GM18870 (cell line): ENCODE measurements around the gene FRMD3.

Experiments used
- ATAC-seq: cut with Tn5 transposase; IDR thresholded peaks from one replicate; pipeline ENCODE4 v1.9.1; 2021; ENCODE audit warnings: moderate library complexity; ENCODE audit not compliant: unreplicated experiment

Gene FRMD3

DNA sequence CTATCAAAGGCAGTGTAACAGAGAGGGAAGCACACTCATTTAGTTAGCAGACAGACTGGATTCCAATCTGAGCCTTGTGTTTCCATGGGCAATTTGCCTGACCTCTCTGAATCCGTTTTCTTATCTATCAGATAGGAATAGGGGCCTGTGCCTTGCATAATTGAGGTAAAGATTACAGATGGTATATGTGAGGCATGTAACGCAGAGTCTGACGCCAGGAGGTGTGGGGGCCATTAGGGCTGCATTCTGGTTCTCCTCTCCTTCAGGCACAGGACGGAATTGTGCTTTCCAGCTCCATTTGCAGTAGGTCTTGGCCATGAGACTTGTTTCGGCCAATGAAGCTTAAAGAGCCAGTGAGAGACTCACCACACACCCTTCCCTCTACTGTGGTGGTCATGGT, 97.6 kb downstream of the FRMD3 start:
- no peak for ATAC-seq

DNA sequence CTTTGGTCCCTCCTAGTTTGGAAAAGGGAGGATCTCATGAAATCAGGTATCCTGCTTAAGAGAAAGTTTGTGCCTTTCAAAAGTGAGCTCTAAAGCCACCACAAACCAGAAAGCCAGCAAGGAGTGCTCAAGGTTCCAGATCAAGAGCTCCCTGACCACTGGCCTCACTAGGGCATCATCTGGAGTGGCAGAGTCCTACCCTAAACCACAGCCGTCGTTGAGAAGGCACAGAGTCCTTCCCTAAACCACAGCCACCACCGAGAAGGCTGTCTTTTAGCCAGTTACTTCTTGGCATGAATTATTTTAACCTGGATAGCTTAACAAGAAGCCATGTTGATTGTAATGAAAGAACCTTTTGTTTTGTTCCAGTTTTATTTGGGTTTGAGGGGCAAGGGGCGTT, 102.9 kb downstream of the FRMD3 start:
- ATAC-seq = no peak

DNA sequence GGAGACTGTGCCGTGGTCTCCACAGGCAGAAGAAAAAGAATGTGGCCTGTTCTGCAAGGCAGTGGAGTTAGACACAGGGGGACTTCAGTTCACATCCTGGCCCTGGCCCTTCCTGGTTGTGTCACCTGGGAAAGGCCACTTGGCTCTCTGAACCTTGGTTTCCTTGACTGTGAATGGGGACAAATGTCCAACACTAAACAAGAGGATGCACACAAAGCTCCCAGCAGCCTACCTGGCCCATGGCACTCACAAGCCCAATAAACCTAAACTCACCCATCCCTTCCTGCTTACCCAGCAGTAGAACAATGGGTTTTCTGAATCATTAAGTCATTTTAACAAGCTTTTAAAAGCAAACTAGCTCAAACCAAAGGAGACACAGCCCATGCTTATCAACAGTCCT, 103.9 kb downstream of the FRMD3 start:
- ATAC-seq = no peak

DNA sequence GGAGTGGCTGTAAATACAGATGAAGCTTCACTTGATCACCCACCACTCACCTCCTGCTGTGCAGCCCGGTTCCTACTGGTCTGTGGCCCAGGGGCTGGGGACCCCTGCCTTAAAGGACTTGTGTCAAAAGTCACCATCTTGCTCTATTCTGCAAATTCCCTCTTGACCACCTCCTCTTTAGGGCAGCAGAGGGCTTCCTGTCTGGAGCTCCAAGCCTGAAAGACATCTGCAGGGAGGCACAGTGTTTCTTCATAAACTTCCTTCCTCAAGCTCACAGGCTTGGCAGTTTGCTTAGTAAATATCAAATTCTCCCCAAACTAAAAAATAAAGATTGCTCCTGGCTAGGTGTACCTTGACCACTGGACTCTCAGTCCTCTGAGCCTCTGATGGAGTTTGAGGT, 104.4 kb downstream of the FRMD3 start:
- ATAC-seq = no peak

DNA sequence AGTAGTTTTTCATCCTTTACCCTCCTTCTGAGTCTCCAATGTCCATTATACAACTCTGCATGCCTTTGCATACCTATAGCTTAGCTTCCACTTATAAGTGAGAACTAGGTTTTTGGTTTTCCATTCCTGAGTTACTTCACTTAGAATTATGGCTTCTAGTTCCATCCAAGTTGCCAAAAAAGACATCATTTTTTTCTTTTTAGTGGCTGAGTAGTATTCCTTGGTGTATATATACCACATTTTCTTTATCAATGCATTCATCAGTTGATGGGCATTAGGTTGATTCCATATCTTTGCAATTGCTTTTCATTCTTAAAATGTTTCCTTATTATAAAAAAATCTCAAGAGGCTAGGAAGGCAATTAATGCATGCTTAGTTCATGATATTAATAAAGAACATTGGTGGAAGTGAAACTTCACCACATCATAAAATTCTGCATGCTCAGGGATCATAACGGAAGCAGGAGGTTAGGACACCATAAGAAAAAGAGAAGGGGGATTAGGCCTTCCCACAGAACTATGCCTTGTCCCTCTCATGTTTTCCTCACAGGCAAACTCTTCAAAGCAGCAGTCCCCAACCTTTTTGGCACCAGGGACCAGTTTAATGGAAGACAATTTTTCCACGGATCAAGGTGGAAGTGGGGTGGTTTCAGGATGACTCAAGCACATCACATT, 105.2 kb downstream of the FRMD3 start:
- no peak for ATAC-seq

DNA sequence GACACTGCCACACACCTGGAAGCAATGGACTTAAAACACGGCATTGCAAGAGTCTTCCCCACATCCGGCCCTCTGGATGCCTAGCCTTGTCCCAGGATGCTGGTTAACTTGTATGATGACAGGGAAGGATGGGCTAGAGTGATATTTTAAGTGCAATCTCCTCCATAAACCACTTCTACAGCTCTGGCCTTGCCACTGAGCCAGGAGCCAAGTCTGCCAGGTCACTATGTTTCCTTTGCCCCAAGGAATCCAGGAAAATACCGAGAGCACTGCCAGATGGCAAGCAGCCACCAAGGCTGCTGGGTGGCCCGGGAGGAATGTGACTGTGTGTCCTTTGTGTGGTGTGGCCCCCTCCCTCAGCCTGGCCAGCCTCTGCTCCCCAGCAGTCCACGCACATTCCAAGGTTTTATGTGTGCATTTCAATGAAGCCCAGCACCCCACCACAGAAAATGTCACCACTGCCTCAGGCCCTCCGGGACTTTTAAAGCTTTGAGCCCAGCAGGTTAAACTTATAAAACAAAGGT, 106.0 kb downstream of the FRMD3 start:
- no peak for ATAC-seq

DNA sequence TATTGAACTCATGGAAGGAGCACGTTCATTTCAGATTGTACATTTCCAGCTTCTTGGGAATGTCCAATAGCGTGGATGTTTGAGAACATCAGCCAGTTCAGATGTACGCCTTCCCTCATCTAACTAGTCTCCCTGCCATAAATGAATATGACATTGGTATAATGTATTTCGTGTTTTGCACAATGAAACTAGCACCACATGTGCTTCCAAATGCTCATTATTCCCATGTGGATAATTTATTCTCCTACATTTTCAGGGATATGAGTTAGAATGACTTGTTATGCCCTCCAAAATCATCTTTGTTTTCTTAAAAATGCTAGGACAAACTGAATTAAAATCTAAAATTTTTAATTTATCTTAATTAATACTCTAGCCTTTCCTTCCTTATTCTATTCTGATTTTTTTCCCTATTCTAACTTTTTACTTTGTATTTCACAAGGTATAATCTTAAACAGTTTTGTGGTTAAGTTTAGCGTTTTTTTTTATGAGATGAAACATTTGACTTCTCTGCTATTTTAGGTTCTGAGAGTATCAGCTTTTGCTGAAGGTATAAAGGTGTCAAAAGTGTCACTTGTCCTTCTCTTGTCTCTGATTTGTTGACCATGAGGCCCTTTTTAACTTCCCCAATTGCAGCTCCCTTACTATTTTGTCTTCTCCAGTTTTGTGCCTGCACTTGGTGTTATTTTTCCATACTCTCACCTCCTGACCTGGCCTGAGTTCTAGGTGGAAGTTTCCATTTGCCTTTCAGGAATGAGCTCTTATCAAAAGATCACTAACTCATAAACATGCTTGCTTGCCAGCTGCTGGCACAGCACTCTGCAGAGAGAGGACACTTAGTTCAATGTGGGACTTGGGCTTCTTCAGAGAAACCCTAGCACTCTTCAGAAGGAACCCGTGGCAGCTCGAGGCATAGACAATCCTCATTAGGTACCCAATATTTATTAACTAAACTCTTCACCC, 106.8 kb downstream of the FRMD3 start:
- no peak for ATAC-seq

DNA sequence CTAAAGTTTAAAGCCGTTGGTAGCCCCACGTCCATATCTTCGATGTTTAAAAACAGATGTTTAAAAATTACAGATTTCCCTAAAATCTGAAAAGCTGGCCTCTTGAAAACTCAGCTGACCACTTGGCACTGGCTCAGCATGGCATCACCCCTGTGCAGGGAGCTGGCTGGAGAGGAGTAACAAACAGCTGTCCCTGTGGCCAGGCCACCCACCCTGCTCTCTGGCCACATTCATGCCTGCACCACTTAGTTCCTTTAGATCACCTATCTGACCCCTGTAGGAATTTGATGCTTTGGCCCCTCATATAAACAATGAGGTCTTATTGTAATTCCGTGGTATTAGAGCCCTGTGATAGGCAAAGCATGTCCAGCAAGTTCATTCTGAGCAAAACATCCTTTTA, 107.5 kb downstream of the FRMD3 start:
- no peak for ATAC-seq

DNA sequence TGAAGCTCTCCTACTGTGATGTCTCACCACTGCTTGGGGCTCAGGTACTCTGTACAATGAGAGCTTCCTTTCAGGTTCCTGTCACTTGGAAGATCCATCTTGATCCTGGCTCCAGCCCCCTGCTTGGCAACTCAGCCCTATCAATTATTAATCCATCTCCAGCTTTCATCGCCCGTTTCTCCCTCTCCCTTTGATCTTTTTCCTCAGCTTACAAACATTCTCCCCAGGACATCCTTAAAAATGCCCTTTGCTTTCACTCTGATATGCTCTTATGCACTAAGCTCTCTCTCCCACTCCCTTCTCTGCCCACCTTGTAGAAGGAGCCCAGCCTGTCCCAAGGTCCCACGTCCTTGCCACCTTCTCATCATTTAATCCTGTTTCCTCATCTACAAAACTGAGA, 109.0 kb downstream of the FRMD3 start:
- ATAC-seq = no peak

DNA sequence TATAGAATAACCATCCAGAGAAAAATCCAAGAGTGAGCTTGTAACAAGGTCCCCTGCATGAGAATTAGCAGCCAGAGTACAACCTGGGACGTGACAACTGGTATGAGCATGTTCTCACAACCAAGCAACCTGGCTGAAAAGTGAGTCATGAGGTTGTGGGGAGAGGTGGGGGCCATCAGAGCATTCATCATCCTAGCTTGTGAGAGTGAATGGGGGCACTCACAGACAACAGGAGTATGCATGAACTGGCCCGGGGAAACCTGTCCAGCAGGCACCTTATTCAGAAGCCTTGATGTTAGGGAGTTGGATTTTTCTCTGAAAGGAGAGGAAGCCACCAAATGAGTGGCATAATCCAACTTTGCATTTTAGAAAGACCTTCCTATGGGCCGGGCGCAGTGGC, 113.0 kb downstream of the FRMD3 start:
- ATAC-seq = no peak

DNA sequence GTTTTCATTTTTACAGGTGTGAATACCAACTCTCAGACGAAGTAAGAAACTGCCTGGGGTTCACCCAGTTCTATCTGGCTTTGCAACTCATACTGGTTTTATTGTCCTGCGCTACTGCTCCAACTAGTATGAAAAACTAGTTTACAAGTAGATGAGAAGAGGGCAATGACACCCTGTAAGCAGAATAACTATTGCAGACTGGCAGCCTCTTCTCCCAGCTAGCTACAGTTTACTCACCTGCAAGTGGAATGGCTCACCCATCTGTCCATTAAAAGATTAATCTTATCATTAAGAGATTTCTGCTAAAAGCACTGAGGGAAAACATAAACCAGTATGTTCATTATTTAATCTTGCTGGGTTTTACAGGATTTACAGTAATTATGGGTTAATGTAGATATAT, 113.4 kb downstream of the FRMD3 start:
- ATAC-seq = no peak

DNA sequence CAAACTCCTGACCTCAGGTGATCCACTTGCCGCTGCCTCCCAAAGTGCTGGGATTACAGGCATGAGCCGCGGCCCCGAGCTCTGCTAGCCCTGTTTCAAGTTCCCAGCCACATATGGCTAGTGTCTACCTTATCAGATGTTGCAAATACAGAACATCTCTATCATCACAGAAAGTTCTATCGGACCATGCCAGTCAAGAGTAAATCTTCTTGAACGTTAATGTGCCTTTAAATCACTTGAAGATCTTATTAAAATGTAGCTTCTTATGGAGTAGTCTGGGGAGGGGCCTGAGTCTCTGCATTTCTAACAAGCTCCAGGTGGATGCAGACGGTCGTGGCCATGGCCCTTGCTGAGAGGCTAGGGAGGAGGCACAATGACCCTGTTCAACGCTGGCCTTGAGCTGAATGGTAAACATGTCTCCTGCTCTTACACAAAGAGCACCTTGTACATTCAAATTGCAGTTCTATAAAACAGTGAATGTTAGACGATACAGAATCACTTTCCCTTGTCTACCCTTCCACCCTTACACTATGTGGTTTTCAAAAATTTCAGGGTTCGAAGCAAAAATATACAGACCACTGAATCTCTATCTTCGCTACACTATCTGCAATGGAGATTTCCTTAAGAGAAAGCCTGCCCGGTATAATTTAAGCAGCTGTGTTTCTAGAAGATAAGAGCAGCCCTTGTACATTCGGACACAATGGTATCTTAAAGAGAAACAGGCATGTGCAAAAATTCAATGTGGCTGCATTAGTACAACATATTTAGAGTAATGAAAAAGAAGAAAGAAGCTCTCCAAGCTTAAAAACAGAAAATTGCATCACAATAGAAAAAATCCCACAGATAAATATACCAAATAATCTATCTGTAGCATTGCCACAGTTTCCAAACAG, 114.1 kb downstream of the FRMD3 start:
- no peak for ATAC-seq

DNA sequence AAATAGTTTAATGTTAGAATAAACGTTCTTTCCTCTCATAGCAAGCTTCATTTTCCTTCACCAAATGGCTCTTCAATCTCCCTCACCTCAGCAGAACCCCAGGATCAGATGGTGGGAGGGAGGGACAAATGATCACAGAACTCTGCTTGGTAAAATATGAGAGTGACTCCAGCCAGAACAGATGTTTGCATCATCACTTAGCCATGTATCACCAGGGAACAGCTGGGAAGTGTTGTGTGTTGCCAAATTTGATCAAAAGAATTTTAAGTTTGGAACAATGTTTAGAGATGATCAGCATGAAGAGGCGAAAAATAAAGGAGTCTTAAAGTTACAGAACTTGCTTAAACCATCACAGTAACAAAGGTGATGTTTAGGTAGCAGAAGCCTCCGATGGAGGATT, 115.7 kb downstream of the FRMD3 start:
- ATAC-seq = no peak

DNA sequence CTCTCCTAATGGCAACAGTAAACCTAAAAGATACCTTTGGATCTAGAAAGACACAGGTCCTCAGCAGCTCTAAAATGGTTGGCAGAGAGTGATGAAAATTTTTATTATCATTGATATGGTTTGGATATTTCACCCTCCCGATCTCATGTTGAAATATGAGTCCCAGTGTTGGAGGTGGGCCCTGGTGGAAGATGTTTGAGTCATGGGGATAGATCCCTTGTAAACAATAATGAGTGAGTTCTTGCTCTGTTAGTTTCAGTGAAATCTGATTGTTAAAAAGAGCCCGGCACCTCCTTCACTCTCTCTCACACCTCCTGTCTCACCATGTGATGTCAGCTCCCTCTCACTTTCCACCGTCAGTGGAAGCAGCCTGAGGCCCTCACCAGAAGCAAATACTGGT, 117.7 kb downstream of the FRMD3 start:
- ATAC-seq = no peak

DNA sequence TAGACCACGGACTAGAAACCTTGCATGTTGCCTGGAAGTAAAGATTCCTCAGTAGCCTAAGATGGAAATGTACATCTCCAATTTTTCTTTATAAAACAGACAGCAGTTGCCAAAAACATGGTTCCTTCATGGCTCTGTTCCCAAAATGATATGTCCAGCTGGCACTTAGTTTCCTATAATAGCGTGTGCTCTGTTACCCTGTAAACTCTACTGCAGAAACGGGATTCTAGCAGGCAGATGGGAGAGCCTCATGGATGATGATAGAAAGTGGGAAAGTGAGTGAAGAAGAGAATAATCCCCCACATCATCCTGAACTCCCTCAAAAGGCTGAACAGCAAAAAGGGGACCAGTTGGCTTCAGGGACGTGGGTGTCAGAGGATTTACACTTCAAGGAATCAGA, 118.2 kb downstream of the FRMD3 start:
- no peak for ATAC-seq

DNA sequence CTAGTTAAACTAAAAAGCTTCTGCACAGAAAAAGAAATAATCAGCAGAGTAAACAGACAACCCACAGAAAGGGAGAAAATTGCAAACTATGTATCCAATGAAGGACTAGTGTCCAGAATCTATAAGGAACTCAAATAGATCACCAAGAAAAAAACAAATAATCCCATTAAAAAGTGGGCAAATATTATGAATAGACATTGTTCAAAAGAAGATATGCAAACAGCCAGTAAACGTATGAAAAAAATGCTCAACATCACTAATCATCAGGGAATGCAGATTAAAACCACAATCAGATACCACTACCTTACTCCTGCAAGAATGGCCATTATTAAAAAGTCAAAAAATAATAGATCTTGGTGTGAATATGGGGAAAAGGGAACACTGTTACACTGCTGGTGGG, 119.9 kb downstream of the FRMD3 start:
- no peak for ATAC-seq

DNA sequence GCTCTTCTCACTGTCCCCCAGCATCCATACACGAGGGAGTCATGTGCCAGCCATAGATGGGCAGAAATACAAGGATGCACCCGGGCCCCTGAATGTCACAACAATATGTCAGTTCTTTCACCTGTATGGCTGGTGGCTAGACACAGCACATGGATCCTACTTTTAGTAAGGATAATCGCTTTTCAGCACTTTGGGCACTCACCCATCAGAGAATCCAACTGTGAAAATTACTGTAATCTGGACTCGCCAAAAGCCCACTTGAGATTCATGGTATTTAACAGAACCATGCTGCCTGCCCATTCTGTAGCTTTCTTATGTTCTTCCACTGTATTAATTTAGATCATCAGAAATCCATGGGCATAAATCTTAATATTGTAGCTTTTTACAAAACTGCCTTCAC, 124.8 kb downstream of the FRMD3 start:
- no peak for ATAC-seq

DNA sequence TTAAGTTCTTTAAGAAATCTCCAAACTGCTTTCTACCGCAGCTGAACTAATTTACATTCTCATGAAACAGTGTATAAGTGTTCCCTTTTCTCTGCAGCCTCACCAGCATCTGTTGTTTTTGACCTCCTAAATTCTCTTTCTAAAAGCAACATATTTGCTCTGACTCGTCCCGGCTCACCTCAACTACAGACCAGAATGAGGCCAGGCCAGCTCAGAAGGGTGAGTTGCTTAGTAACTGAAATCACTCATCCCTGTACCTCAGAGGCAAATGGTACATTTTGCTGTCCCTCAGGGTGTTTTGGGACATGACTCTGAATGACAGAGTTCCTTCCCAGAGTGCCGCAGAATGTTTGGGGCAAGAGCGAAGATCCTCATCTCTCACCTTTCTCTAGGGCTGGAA, 127.5 kb downstream of the FRMD3 start:
- ATAC-seq = no peak

DNA sequence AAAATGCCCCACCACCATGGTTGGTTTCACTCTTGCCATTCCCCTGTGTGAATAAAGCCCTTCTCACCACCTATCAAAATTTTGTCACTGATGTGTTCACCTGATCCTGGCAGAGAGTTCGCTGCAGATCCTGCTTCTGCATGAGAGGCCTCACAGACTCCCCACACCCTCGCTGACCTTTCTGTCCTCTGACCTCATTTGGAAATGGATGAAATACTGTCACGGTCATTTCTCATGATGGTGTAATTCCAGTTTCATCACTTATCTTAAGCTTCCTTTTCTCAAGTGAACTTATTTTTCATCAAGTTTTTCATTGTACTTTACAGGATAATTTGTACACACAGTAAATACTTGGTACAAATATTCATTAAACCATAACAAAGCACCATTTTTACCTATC, 131.3 kb downstream of the FRMD3 start:
- ATAC-seq = no peak

DNA sequence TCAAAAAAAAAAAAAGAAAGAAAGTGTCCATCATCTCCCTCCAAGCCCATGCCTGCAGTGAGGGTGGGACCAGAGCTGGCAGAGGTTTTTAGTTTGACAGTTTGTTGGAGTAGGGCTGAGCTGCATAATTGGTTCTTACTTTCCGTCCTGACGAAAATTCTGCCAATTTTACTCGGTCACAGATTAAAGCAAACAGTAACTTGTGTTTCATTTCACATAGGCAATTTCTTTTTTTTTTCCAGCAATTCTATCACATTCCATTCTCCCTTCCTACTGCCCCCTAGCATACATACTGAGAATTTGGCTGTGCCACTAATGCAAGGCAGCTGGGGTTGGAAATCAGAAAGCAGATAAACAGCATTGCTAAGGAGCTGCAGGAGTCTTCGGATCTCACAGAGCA, 132.4 kb downstream of the FRMD3 start:
- ATAC-seq = no peak

DNA sequence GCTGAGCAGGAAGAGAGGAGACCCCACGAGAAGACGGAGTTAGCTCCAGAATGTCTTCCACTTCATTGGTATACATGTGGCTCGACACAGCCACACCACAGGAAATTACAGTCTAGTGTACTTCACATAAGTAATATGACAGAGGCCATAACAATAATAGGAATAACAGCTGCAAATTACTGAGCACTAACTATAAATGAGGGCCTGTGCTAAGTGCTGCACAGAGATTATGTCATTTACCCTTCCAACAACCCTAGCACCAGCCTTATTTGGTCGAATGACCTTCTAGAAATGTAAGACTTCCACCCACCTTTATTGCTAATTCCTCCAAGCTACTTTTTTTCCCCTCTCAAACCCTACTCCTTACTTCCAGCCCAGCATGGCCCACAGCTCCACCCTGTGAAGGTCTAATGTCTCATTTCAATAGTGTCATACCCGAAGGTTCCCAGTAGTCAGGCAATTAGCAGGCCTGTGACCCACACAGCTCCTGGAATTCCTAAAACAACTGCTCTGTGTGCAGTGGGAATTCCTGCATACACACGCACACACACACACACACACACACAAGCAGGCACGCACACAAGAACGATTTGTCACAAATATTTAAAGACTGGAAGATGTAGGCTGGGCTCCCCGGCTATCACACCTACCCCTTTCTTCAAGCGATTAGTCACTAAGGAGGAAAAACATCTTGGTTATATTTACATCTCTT, 134.5 kb downstream of the FRMD3 start:
- ATAC-seq = no peak
